Measurements from ENCODE around the gene TNFRSF18.

Gene TNFRSF18

GRCh38 chr1:1218524-1219200 is 12.3 kb upstream of the TNFRSF18 start:
- no peak for TF ChIP-seq CTCF (IDR thresholded peaks at IDR 0.05; ENCODE audit: insufficient read depth, low read length, poor library complexity, severe bottlenecking)
- Histone ChIP-seq H3K36me3 (ENCODE audit: control insufficient read depth, insufficient read depth, low read length) (peaks cover 41% of the 10 kb centered on the region), H3K4me3 (replicated peaks; ENCODE audit: low read depth, low read length) (no peak overlapping the region), H3K27me3 (replicated peaks; ENCODE audit: control insufficient read depth, insufficient read depth, low read length) (no peaks in the 10 kb centered on the region)
- DNase-seq (ENCODE audit: extremely low read depth, insufficient read length) = no peak

DNA sequence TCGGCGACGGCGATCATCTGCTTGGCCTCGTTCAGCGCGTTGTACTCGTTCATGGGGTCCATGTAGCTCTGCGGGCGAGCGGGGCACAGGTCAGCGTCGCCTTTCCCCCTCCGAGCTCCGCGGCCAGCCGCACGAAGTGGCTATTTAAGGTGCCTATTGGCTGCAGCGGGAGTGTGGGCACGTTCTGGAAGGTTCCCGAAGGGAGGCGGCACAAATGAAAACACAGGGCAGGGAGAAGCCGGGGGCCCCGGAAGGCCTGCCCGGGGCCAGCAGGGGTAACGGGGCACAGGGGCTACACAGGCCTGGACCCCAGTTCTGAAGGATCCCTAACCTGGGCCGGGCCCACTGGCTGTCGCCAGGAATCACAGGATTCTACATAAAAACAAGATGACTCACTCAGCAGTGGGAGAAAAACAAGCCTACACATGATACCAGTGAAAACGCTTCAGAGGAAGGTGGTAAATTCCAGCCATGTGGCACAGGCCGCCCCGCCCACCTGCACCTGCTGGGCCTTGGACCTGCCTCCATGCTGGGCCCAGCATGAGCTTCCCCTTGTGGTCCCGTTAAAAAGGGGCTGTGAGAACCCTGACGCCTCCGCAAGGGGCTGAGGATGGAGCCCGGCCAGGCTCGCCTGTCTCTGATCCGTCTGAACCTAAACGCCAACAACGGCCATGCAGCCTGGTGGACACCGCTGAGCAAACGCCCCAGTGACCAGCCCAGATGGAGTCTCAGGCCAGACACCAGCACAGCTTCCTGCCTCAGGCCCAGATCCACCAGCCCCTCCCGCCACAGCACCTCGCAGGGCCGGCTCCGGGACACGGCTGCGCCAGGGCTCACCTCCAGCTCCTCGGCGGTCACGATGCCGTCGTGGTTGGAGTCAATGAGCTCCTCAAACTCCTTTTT is 11.5 kb upstream of the TNFRSF18 start:
- Histone ChIP-seq H3K4me3 (replicated peaks; ENCODE audit: low read depth, low read length) (no peak overlapping the region), H3K27me3 (replicated peaks; ENCODE audit: control insufficient read depth, insufficient read depth, low read length) (no peaks in the 10 kb centered on the region), H3K36me3 (ENCODE audit: control insufficient read depth, insufficient read depth, low read length) (peaks cover 36% of the 10 kb centered on the region)
- TF ChIP-seq CTCF (IDR thresholded peaks at IDR 0.05; ENCODE audit: insufficient read depth, low read length, poor library complexity, severe bottlenecking) = no peak
- no peak for DNase-seq (ENCODE audit: extremely low read depth, insufficient read length)

DNA sequence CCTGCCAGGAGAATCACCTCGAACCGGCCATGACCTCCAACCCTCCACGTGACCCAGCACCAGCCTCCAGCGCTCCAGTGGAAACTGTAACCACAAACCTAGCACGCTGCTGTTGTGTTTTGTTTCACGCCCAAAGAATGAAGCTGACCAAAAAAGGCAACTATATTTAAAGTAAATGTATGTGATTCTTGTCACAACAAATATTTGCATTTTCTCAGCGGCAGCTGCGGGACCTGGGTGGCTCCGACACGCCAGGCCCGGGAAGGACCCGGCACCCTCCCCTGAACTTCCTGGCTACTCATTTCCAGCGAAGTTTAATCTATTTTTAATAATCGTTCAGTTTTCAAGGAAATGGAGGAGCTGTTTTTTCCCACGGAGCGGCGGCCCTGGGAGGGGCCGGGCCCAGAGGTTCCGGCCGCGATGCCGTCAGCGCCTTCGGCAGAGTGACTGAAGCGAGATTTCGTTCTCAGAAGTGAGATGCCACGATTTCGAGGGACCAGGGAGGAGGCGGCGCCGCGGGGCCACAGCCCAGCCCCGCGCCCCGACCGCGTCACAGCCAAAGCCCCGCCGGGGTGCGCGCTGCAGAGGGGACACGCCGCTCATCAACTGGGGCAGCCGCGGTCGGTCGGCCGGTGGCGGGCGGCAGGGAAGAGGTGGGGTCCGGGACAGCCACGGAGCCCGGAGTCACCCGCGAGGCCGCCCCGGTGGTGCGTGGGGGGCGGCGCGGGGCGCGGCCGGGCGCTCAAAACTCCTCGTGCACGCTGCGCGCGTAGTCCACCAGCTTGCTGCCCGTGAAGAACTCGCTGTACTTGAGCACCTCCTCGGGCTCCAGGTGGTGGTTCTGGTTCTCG is 10.6 kb upstream of the TNFRSF18 start:
- peaks cover 32% of the 10 kb centered on the region for H3K36me3 ChIP-seq (ENCODE audit: control insufficient read depth, insufficient read depth, low read length)
- H3K4me3 ChIP-seq (replicated peaks; ENCODE audit: low read depth, low read length) = no peak overlapping the region
- no peak for DNase-seq (ENCODE audit: extremely low read depth, insufficient read length)
- TF ChIP-seq CTCF (IDR thresholded peaks at IDR 0.05; ENCODE audit: insufficient read depth, low read length, poor library complexity, severe bottlenecking) = no peak
- no peaks in the 10 kb centered on the region for H3K27me3 ChIP-seq (replicated peaks; ENCODE audit: control insufficient read depth, insufficient read depth, low read length)

GRCh38 chr1:1215881-1216605 is 9.7 kb upstream of the TNFRSF18 start:
- Histone ChIP-seq H3K36me3 (ENCODE audit: control insufficient read depth, insufficient read depth, low read length) (peaks cover 29% of the 10 kb centered on the region), H3K27me3 (replicated peaks; ENCODE audit: control insufficient read depth, insufficient read depth, low read length) (no peaks in the 10 kb centered on the region), H3K4me3 (replicated peaks; ENCODE audit: low read depth, low read length) (no peak overlapping the region)
- DNase-seq (ENCODE audit: extremely low read depth, insufficient read length) = no peak
- no peak for TF ChIP-seq CTCF (IDR thresholded peaks at IDR 0.05; ENCODE audit: insufficient read depth, low read length, poor library complexity, severe bottlenecking)

DNA sequence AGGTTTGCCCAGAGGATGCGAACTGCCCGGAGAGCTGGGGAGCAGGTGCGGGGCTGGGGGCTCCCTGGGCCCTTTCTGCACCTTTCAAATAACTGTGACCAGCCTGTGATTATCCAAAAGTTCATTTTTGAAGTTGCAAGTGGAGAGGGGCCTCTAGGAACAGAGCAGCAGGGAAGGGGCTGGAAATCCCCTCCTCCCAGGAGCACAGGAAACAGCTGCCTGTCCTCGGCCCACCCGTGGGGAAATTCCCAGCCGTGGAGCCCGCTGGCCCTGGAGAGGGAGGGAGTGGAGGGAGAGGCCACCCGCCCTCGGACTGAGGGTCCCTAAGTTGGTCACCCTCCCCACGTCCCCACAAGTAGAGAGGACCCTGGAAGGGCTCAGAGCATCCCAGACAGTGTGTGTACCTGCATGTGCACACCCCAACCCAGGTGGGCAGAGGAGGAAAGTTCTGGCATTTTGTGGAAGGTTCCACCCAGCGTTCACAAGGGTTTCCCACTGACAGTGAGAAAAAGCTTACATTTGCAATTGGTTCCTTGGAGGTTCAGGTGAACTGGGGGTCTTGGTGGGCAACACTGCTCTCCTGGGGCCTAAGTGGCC is 8.8 kb upstream of the TNFRSF18 start:
- no peak overlapping the region for H3K4me3 ChIP-seq (replicated peaks; ENCODE audit: low read depth, low read length)
- H3K36me3 ChIP-seq (ENCODE audit: control insufficient read depth, insufficient read depth, low read length) = peaks cover 26% of the 10 kb centered on the region
- no peaks in the 10 kb centered on the region for H3K27me3 ChIP-seq (replicated peaks; ENCODE audit: control insufficient read depth, insufficient read depth, low read length)
- no peak for DNase-seq (ENCODE audit: extremely low read depth, insufficient read length)
- no peak for TF ChIP-seq CTCF (IDR thresholded peaks at IDR 0.05; ENCODE audit: insufficient read depth, low read length, poor library complexity, severe bottlenecking)
